Stimulated activated CD4-positive, alpha-beta T cell treated with anti-CD3 and anti-CD28 coated beads, Interleukin-15, amount 100 ng/mL, for 24 hours (primary cell): ENCODE data around the gene SPATA17.
"Not testable (repeated sequence)": the region's sequence is repeated elsewhere in the genome, so short reads cannot be mapped to it uniquely, and the experiment has no call there.

Source experiments
- DNase-seq: peaks from one replicate; pipeline ENCODE4 v3.0.0-alpha.2; 2020

The SPATA17 gene

DNA sequence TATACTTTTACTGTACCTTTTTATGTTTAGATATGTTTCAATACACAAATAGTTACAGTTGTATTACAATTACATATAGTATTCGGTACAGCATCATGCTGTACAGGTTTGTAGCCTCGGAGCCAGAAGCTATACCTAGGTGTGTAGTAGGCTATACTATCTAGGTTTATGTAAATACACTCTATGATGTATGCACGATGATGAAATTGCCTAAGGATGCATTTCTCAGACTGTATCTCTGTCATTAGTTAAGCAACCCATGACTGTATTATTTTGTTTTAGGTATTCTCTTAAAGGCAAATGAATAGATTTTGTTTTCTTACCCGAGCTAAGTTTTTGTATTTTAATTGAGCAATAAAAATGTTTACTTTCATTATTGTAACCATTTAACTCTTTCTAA is 56.4 kb downstream of the SPATA17 start:
- DNase-seq = no peak

DNA sequence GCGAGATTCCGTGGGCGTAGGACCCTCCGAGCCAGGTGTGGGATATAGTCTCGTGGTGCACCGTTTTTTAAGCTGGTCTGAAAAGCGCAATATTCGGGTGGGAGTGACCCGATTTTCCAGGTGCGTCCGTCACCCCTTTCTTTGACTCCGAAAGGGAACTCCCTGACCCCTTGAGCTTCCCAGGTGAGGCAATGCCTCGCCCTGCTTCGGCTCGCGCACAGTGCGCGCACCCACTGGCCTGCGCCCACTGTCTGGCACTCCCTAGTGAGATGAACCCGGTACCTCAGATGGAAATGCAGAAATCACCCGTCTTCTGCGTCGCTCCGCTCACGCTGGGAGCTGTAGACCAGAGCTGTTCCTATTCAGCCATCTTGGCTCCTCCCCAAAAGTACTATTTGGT is 65.0 kb downstream of the SPATA17 start:
- DNase-seq = not testable (repeated sequence)

DNA sequence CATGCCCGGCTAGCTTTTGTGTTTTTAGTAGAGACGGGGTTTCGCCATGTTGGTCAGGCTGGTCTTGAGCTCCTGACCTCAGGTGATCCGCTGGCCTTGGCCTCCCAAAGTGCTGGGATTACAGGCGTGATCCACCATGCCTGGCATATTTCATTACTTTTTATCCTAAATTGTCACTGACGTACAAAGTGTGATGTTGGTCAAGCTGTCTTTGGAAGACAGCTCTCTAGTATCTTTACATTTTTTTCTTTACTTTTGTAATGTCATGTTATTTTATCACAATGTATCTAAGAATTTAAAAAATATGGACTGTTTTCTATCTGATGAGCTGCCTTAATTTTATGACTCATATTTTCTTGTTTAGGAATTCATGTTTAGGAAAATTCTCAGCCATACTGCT is 72.2 kb downstream of the SPATA17 start:
- no peak for DNase-seq

DNA sequence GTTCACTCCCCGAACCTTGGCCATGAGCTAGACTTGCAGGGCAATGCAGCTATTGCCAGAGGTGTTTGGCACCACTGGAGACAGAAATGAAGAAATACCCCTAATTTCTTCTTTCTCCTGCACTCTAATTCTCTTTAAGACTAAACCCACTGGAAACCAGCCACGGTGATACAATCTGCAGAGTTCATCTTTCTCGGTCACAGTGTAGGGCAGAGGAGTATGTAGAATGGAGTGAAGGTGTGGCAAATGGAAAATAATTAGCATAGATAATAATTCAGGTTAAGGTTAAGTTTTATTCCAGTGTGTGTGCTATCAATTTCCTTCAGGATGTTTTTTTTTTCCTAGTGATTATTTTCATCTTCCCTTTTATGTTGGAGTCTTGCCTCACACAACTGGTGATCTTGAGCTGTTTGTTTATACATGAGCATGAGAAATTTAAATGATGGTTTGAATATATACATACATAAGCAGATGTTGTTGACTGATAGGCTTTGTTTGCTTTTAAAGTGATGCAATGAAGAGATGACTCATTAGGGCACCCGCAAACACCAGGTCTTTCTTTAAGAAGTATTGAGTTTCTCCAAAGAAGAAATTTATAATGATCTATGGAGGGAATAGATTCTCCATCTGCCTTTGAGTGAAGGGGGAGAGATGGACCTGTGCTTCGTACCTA is 81.9 kb downstream of the SPATA17 start:
- no peak for DNase-seq

DNA sequence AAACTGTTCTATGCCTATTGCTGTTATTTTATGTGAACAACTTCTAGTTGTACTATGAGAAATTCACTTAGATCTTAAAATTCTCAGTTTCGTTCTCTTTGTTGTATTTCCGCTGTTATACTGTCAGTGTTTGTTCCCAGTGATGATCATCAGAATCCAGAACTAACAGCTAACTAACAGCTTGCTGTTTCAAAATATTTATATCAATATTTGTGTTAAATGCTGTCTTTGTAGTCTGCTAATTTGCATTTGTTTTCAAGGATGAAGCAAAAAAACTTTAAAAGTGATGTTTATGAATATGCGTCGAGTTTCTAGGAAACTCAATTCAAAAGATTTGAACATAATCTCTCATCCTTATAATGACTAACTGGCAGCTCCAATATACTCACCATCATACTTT is 84.5 kb downstream of the SPATA17 start:
- no peak for DNase-seq

DNA sequence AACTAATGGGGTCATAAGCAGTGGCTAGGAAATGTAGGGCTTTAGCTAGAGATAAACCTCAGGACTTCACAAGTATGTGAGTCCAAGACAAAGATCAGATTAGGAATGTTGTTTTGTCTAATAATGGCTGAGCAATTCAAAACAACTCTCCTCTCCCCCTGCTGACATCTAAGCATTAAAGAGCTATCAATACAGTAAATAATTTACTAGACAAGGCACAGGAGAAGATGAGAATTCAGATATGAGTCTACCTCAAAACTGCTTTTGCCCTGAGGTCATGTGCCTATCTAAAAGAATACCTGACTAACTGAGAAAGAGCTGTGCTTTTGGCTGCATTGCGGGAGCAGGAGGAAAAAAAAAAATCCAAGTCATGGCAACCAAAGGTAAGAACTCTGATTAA is 86.8 kb downstream of the SPATA17 start:
- no peak for DNase-seq

DNA sequence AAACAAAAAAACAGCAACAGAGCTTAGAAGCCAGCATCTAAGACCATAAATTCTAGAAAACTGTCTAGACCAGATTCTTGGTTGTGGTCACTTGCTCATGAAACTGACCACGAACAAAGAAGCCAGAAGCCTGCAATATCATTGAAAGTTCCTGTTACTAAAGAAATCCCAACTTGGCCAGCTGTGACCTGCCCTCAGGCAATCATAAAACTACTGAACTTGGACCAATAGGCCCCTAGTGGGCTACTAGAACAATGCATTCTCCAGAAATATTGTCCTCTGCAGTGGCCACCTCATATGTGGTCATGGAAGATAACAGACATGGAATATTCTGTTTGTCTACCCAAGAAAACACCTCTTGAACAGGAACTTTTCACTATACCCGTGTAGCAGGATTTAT is 87.7 kb downstream of the SPATA17 start:
- no peak for DNase-seq

DNA sequence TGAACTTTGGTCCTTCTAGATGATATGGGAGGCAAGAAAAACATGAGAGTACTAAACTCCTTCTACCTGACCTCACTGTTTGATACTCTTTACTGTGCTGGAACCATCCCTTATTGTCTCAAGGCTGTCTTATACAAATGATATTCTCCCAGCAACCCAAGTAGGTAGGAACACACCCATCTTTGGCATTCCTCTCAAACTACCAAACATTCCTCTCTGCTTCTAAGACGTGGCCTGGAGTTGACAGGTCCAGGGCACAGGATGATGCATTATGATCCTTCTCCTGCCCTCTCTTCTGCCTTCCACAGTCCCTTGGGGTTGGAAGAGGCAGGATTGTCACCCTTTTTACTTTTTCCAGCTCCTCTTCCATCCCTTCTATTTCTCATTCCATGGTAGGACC is 90.5 kb downstream of the SPATA17 start:
- no peak for DNase-seq

DNA sequence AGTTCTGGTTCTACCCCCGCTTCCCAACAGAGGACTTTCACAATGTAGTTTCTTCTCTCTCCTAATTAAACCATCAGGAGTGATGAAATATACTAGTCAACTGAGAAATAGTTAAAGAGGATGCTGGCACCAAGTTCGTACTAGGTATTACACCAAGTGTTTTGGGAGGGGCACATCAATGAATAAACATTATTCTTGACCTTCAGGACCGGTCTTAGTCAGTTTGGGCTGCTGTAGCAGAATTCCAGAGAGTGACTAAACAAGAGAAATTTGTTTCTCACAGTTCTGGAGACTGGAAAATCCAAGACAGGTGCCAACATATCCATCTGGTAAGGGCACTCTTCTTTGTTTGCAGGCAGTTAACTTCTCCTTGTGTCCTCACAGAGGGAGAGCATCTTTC is 103.8 kb downstream of the SPATA17 start:
- DNase-seq = no peak

DNA sequence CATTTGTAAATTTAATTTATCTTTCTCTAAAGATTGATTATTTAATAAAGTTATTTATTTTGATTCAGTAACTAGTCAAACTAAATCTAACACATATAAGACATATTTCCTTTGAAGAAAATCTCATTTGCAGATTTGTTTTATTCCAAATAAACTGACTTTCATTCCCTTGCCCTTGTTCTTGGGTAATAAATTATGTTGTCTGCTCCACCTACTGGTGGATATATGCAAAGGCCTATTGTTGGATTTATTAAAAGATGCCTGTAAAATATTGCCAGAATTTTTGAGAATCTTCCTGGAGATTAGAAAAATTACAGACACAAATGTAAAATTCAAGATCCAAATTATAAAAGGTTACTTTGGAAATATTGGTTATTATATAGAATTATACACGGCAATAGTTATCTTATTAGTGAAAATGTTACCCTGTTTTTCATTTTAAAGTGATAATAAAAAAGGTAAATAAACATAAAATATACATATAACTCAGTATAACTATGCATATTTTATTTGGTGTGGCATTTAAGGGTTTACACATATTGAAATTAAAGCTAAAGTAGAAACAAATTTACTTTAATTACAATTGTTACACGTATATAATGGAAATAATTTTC is 116.1 kb downstream of the SPATA17 start:
- DNase-seq = no peak

DNA sequence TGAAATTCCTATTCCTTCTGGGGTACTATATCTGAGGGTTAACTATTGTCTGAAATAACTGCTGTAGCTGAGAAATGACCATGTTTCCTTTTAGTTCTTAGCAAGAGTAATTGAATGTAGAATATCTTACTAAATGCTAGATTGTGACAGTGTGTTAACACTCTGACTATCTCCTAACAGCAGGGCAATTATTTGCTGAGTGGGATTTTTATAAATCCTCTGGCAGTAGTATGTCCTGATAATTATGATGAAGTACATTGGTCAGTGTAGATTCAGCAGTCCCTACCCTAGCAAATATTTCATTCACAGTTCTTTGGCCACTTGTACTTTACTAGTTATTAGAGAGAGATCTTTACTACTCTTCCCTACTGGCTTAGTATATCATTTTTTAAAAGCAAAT is 138.6 kb downstream of the SPATA17 start:
- DNase-seq = no peak

DNA sequence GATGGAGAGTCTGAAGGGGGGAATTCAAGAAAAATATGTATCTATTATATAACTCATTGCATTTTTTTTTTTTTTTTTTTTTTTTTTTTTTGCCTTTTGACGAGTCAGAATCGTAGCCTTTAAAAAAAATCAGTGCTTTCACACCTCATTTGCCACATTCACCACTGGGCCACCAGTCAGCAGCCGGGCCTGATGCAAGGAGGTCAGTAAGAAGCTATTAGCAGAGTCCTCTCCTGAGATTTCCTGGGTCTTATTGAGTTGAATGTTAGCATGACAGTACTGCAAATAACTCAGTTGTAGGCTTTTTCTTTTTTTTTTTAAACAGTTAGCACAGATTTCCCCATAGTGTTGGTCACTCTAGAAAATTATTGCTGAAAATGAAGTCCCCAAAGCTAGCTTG is 139.8 kb downstream of the SPATA17 start:
- DNase-seq = no peak

DNA sequence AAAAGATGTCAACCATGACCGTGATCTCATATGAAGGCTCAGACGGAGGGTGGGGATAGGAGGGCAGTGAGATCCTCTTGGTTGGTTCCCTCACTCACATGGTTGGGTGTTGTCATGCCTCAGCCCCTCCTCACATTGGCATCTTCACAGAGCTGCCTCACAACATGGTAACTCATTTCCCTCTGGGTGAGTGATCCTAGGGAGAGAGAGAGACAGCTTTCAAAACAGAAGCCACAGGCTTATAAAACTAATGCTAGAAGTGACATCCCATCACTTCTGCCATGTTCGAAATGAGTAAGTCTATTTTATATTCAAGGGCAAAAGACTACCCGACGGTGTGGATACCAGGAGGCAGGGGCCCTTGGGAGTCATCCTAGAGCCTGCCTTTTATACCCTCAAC is 145.5 kb downstream of the SPATA17 start:
- no peak for DNase-seq

DNA sequence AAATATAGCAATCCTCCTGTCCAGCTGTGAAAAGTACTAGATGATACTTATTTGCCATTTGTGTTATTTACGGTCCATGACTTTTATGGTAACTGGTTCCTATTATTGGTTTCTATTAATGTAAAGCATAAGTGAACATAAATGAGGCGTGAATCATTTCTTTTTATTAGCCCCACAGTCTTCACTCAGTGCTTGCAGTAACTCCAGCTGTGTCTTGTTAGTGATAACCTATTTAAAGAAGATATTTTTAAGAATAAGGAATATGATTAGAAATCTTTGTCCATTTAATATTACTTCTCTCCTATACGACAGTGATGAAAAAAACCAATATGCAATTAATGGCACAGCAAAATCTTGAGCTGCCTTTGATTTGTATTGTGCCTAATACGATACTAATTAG is 149.9 kb downstream of the SPATA17 start:
- DNase-seq = no peak

DNA sequence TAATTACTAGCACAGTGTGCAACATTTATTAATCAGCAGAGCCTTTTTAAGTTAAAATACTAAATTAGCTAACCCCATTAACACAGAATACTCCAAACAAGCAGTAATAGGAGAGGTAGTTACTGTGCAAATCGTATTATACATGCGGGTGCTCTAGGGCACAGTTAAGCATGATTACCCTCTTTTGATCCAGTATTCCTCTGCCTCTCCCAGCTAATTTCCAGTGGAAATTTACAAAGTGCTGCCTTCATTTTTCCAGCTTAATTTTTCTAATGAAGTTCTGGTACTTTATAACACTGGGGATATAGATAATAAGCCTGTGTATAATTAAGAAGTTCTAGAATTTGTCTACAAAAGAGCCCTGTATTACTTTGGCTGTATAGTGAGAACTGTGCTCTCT is 159.9 kb downstream of the SPATA17 start:
- no peak for DNase-seq

DNA sequence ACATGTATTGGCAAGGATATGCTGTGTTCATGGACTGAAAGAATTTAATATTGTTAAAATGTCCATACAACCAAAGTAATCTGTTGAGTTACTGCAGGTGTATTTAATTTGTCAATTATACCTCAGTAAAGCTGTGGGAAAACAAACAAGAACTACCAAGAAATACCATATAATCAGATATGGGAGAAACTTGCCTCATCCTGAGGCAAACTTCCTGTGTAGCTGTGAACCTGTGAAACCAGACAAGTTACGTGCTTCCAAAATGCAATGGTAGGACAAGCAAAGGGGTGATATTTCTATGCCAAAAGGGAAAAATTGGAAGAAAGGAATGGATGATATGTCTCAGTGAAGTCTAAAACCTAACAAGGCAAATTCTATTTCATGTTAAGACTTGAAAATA is 174.6 kb downstream of the SPATA17 start:
- DNase-seq = no peak

DNA sequence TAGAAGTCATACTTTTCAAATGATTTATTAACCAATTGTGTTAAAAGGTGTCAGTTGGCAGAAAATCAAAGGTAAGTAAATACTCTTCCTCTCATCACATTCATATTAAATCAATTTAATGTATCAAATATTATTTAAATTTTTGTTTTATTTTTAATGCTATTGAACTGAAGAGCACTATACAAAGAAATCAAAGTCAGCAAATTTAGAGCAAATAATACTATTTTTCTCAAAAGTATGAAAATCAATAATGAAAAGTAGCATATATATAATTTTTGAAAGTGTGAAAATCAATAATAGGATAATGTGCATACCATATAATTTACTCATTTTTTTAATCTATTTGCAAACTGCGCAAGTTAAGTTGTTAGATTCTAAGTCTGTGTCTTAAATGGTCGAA is 181.0 kb downstream of the SPATA17 start:
- no peak for DNase-seq

DNA sequence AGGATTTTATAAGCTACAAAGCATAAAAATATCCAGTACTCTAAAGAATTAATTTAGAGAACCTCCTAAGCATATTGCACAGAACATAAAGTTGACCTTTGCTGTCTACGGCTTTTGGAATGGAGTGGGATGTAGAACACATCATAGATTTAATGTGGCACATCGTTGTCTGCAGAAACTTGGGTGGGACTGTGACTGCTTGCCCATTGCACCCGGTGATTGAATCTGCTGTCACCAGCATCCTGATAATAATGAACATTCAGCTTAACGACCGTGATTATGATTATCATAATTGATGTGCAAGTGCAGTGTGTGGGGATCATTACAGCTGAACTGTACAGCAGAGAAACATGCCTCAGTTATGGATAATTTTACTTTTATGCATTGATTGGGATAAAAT is 181.9 kb downstream of the SPATA17 start:
- no peak for DNase-seq

DNA sequence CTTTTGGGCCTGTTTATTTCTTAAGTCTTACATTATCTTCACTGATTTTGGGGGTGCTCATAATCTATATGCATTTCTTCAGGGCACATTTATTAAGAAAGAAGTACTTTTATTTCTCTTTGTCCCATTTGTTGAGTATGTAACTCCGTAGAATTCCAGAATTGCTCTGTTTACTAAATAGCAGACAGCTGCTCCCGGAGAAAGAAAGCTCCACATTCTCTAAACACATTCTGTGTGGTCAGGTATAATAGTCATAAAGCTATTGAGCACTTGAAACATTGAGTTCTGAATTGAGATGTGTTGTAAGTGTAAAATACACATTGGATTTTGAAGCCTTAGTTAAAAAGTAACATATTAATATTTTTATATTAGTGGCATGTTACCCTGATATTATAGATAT is 206.5 kb downstream of the SPATA17 start:
- no peak for DNase-seq

DNA sequence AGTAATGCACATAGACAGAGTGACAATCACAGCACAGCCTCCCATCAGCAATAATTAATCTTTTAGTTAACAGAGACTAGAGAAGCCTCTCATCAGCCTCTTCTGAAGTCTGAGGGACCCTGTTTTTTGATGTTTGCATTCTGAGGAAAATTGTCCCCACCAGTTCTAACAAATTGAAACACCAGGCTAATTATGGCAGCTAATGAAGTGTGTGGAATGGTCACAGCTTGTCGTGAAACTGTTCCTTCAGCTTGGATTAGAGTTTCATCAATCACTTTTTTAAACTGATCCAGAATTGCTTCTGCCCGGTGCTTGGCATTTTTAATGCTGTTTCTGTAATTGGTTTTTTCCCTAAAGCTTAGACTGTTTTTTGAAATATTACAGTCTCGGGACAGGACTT is 208.0 kb downstream of the SPATA17 start:
- no peak for DNase-seq

DNA sequence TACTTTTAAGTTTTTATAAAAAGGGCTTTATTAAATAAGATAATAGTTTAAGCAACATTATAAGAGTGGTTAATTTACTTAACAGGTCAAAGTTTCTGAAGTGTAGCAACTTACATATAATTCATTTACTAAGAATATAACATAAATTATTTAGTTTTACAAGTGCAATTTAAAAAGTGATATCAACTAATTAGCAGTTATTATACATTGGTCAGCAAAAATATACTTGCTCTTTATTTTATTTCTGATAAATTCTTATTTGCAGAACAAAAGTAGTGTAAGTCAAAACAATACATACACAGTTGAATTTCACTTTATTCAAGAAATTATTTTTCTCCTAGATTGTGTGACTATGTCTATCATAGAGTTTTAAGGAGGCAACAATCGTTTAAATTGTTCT is 215.6 kb downstream of the SPATA17 start:
- DNase-seq = no peak

DNA sequence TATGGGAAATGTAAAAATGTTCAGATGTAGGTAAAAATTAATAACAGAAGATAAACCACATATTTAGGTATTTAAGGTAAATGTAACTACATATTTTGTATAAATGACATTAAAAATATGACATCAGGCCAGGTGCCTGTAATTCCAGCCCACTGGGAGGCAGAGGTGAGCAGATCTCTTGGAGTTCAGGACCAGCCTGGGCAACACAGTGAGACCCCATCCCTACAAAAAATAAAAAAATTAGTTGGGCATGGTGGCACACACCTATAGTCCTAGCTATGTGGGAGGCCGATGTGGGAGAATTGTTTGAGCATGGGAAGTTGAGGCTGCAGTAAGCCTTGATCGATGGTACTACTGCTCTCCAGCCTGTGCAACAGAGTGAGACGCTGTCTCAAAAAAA is 216.5 kb downstream of the SPATA17 start:
- no peak for DNase-seq

DNA sequence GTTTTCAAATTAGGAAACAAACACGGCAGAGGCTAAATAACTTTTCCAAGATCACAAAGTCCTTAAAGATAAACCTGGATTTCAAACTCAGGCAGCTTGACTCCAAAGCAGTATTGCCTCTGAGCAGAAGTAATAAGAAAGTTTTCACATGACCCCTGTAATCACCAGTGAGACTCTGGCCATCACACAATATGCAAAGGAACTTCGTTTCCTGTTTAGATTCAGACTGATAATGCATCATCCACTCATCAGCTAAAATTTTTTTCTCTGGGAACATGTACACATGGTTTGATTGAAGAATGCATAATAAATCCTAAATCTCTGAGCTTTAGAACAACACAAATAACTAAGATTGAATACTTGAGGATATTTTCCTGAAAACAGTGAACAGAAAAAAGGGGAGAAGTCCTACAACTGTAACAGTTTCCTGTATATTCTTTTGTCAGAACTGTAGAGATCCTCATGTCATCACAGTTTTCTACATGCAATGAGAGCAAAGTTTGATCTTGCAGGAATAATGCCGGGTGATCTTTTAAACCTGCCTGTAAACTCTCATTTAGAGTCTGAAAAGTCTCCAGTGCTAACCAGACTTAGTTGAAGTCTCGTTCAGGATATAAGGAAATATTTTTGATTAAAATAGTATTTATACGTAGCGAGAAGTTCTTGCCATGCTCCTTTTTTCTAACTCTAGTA is 225.3 kb downstream of the SPATA17 start:
- no peak for DNase-seq

DNA sequence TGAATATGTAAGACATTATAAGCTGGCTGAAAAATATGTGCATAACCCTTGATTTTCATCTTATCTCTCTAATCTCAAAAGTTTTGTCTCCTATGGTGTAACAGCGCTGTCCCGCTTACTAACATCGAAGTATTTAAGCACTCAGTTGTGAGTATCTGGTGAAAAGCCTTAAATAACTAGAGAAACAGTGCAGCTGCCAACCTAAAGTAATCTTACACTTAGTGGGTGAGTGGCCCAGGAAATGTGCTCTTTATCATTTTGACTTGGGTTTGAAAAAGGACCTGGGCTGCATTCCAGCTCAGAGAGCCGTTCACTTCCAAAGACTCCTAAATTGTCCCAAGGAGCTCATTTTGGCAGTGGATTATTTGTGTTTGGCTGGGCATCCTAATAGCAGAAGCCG is 225.9 kb downstream of the SPATA17 start:
- DNase-seq = no peak

DNA sequence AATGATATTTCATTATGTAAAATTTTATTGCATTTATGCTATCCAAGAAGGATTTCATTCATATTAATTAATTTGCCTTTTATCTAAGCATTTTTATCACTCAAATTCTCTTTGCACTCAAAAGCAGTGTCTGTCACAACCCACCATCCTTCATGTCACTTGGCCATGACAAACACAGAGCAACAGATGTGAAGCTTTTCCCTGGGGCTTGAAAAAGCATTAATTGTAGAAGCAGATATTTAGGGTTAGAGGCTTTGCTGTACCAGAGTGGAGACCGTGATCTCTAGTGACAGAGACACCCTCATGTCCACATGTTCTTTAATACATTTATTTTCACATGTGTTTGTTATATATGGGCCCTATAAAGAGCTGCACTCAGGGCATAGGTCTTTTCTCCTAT is 230.5 kb downstream of the SPATA17 start:
- no peak for DNase-seq
